ENCODE results near the gene COL1A2.

COL1A2 gene

DNA sequence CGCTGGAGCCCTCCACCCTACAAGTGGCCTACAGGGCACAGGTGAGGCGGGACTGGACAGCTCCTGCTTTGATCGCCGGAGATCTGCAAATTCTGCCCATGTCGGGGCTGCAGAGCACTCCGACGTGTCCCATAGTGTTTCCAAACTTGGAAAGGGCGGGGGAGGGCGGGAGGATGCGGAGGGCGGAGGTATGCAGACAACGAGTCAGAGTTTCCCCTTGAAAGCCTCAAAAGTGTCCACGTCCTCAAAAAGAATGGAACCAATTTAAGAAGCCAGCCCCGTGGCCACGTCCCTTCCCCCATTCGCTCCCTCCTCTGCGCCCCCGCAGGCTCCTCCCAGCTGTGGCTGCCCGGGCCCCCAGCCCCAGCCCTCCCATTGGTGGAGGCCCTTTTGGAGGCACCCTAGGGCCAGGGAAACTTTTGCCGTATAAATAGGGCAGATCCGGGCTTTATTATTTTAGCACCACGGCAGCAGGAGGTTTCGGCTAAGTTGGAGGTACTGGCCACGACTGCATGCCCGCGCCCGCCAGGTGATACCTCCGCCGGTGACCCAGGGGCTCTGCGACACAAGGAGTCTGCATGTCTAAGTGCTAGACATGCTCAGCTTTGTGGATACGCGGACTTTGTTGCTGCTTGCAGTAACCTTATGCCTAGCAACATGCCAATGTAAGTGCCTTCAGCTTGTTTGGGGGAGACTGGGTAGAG lies at the start of gene COL1A2:
COL1A2 (plus strand) TSS at position 459 of the 704 bp plus-strand sequence; CDS start at position 596, 137 bp downstream.
- TF ChIP-seq, protein P1, sequence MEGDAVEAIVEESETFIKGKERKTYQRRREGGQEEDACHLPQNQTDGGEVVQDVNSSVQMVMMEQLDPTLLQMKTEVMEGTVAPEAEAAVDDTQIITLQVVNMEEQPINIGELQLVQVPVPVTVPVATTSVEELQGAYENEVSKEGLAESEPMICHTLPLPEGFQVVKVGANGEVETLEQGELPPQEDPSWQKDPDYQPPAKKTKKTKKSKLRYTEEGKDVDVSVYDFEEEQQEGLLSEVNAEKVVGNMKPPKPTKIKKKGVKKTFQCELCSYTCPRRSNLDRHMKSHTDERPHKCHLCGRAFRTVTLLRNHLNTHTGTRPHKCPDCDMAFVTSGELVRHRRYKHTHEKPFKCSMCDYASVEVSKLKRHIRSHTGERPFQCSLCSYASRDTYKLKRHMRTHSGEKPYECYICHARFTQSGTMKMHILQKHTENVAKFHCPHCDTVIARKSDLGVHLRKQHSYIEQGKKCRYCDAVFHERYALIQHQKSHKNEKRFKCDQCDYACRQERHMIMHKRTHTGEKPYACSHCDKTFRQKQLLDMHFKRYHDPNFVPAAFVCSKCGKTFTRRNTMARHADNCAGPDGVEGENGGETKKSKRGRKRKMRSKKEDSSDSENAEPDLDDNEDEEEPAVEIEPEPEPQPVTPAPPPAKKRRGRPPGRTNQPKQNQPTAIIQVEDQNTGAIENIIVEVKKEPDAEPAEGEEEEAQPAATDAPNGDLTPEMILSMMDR (IDR thresholded peaks at IDR 0.05; ENCODE audit: borderline replicate concordance, control extremely low read depth, extremely low read depth, insufficient read depth, missing control alignments) = no peak
- in situ Hi-C loops (cut with MboI; ENCODE audit: low sequenced_read_pairs, unreplicated experiment) = loop anchor here (25.0 kb wide), 1 partner anchor 482 kb away; the partner anchor contains the start of genes GNG11 and GNGT1
- peak; percentile 44 for DNase-seq (ENCODE audit: low spot score)

DNA sequence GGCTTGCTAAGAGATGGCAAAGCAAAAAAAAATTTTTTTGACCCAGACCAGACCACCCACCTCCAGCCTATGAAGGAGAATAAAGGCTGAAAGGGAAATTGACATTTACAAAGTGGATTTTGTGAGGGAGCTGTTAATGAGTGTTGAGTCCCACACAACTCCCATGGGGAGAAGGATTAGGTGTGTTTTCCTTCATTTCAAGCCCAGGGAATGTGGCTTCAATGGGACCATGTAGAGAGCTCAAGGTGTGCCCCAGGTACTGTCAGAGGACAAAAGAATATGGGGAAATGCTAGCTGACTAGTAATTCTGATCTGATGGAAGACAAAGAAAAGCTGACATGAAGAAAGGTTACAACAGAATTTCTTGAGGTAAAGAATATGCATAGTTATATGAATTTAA lies 48.8 kb upstream of the COL1A2 start:
- in situ Hi-C loops (cut with MboI; ENCODE audit: low sequenced_read_pairs, unreplicated experiment) = no loop called here
- TF ChIP-seq, protein P1 (IDR thresholded peaks at IDR 0.05; ENCODE audit: borderline replicate concordance, control extremely low read depth, extremely low read depth, insufficient read depth, missing control alignments) = no peak
- no peak for DNase-seq (ENCODE audit: low spot score)

DNA sequence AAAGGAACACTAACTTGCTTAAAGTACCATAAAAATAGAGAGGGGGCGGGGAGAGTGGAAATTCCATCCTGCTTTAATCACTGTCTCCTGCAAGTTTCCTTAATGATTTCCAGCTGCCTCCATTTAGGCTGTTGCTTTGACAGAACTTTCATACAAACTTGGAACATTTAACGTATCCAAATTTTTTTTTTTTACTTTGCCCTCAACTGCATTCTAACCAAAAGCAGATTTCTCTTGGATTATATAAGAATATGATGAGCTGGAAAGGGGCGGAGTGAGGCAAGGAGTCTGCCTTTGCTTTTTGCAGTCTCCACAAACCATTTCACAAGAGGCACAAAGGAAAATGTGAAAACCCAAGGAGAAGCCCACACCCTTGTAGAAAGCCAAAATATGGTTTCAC lies 46.6 kb upstream of the COL1A2 start:
- TF ChIP-seq, protein P1 (IDR thresholded peaks at IDR 0.05; ENCODE audit: borderline replicate concordance, control extremely low read depth, extremely low read depth, insufficient read depth, missing control alignments) = no peak
- in situ Hi-C loops (cut with MboI; ENCODE audit: low sequenced_read_pairs, unreplicated experiment) = no loop called here
- no peak for DNase-seq (ENCODE audit: low spot score)

DNA sequence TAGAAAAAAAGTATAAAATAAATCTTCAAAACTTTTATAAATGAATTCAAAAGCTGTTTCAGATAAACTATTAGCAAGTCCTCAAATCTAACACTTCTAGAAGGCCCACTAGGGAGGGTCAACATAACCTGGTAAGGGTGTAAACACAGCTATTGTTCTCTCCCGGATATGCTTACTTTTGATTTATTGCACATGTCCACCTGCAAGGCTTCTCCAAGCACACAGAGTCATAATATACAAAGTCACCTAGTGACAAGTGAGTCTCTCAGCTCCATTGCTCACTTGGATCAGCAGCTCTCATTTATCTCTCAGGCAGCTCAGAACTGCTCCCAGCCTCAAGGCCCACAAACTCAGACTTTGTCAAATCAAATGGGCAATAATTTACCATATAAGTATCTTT lies 44.0 kb upstream of the COL1A2 start:
- DNase-seq (ENCODE audit: low spot score) = no peak
- TF ChIP-seq, protein P1 (IDR thresholded peaks at IDR 0.05; ENCODE audit: borderline replicate concordance, control extremely low read depth, extremely low read depth, insufficient read depth, missing control alignments) = no peak
- in situ Hi-C loops (cut with MboI; ENCODE audit: low sequenced_read_pairs, unreplicated experiment) = no loop called here

DNA sequence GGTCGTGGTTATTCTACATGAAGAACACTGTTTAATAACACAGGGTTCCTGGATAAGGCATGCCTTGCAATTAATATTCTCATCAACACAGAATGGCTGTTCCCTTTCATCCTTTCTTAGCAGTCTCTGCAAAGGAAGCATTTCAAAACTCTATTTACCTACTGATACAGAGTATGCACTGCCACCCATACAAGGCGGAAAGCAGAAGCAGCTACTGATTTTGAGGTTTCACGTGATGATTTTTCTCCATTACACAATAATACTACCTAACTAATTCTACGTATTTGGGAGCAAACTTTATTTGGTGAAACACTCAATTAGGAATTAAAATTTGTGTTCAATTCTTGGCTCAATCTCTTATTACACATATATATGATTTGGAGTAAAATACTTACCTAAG lies 43.0 kb upstream of the COL1A2 start:
- TF ChIP-seq, protein P1 (IDR thresholded peaks at IDR 0.05; ENCODE audit: borderline replicate concordance, control extremely low read depth, extremely low read depth, insufficient read depth, missing control alignments) = no peak
- no peak for DNase-seq (ENCODE audit: low spot score)
- in situ Hi-C loops (cut with MboI; ENCODE audit: low sequenced_read_pairs, unreplicated experiment) = no loop called here

DNA sequence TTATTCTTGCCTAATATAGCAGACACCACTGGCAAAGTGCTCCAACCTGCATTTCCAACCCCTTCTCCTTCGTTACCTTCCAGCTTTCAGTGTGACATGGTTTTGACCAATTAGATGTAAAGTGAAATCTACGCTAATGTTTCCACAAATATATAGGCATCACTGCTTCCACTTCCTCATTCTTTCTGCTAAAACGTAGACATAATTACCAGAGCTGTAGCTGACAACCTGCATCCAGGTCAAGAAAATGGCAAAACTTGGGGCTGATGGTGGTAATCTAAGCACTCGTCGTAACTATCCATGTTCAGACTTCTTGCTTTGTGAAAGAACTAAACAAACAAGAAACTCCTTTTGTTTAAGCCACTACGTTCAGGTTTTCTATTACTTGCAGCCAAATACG lies 41.8 kb upstream of the COL1A2 start:
- TF ChIP-seq, protein P1 (IDR thresholded peaks at IDR 0.05; ENCODE audit: borderline replicate concordance, control extremely low read depth, extremely low read depth, insufficient read depth, missing control alignments) = no peak
- in situ Hi-C loops (cut with MboI; ENCODE audit: low sequenced_read_pairs, unreplicated experiment) = no loop called here
- DNase-seq (ENCODE audit: low spot score) = no peak

Measured in GM13976 (cell line).